GM12878 (cell line): ENCODE measurements around the gene PDCD6IP. TPM values are rescaled to one million over a fixed set of nuclear protein-coding genes. Genes with fewer than 3 reads are reported as not detected.

Experiments used
- ATAC-seq: fragments of 200-7000 bp; cut with Tn5 transposase; 3 replicates; pipeline ENCODE4 v1.9.1; 2020; ENCODE audit warnings: mild to moderate bottlenecking, moderate library complexity
- BruUV-seq: library from RNA; stranded (reverse); fragments of 400-500 nt; replicated peaks from 2 replicates; lab custom pipeline; 2021; lab: Mats Ljungman, UMichigan
- CTCF ChIA-PET: fragments of 300-600 bp; sonication (Branson Sonifier 250); formaldehyde crosslinking; extraction: SDS; loops from one replicate; lab custom pipeline; 2021; ENCODE audit warnings: inconsistent platforms; lab: Yijun Ruan, JAX
- POLR2A ChIA-PET: fragments of 350-600 bp; formaldehyde crosslinking; extraction: SDS; loops from one replicate; lab custom pipeline; 2021; ENCODE audit warnings: inconsistent platforms; lab: Charles Lee
- RAD21 ChIA-PET: fragments of 300-600 bp; sonication (Branson Sonifier 250); formaldehyde crosslinking; loops from one replicate; lab custom pipeline; 2023; ENCODE audit warnings: antibody characterized with exemption; ENCODE audit not compliant: unreplicated experiment; lab: Charles Lee
- SMC1A ChIA-PET: fragments of 300-600 bp; sonication (Branson Sonifier 250); formaldehyde crosslinking; loops from one replicate; lab custom pipeline; 2023; ENCODE audit not compliant: unreplicated experiment, uncharacterized antibody; lab: Charles Lee
- DNase-seq: peaks from one replicate; pipeline ENCODE4 v3.0.0-alpha.2; 2011; ENCODE audit warnings: low read depth, low spot score
- FAIRE-seq: peaks from 3 replicates; lab custom pipeline; 2011; peaks lifted over from hg19 to GRCh38; lab: Jason Lieb, UNC
- H2AFZ ChIP-seq: 2 replicates; pipeline ENCODE4 v1.6.0; 2011; ENCODE audit warnings: low read depth, low read length, control low read depth; ENCODE audit not compliant: control insufficient read depth
- H3K27ac ChIP-seq: 2 replicates; pipeline ENCODE4 v1.5.1; 2011; ENCODE audit warnings: control low read depth; ENCODE audit not compliant: control insufficient read depth, insufficient read depth
- H3K27me3 ChIP-seq, 2 experiments: replicated peaks in 1 of 2; 2 replicates each; pipeline versions ENCODE4 v1.6.0 to v1.6.1; 2011; ENCODE audit warnings: low read length in 1 of 2; ENCODE audit not compliant: control insufficient read depth in 2 of 2, insufficient read depth in 2 of 2
- H3K36me3 ChIP-seq, 2 experiments: 2 replicates each; pipeline ENCODE4 v1.5.1; 2011; ENCODE audit warnings: low read length in 1 of 2; ENCODE audit not compliant: control insufficient read depth in 2 of 2, insufficient read depth in 2 of 2
- H3K4me1 ChIP-seq: 2 replicates; pipeline ENCODE4 v1.6.1; 2011; ENCODE audit warnings: mild to moderate bottlenecking, low read length, moderate library complexity, mixed read lengths; ENCODE audit not compliant: control insufficient read depth, insufficient read depth
- H3K4me2 ChIP-seq: 2 replicates; pipeline ENCODE4 v1.6.0; 2011; ENCODE audit warnings: control low read depth; ENCODE audit not compliant: control insufficient read depth, insufficient read depth
- H3K4me3 ChIP-seq: fragments of 200-600 bp; sonication (generic); 2 replicates; pipeline ENCODE4 v1.5.1; 2016
- H3K79me2 ChIP-seq: 2 replicates; pipeline ENCODE4 v1.6.0; 2011; ENCODE audit warnings: low read length; ENCODE audit not compliant: control insufficient read depth, insufficient read depth
- H3K9ac ChIP-seq: 2 replicates; pipeline ENCODE4 v1.8.0; 2011; ENCODE audit warnings: low read length, control low read depth, mixed read lengths; ENCODE audit not compliant: control insufficient read depth, insufficient read depth
- H3K9me3 ChIP-seq: replicated peaks from 3 replicates; pipeline ENCODE4 v1.5.1; 2011; ENCODE audit warnings: mild to moderate bottlenecking, low read length; ENCODE audit not compliant: control insufficient read depth, insufficient read depth
- H4K20me1 ChIP-seq: 2 replicates; pipeline ENCODE4 v1.6.0; 2011; ENCODE audit not compliant: control insufficient read depth, insufficient read depth
- BCL11A ChIP-seq: IDR thresholded peaks from 2 replicates; pipeline ENCODE4 v1.6.1; 2011; ENCODE audit warnings: low read depth, low read length
- BMI1 ChIP-seq: fragments of 450-650 bp; IDR thresholded peaks from 2 replicates; pipeline ENCODE4 v1.6.1; 2016; ENCODE audit warnings: mild to moderate bottlenecking, moderate library complexity, borderline replicate concordance
- CBX3 ChIP-seq: fragments of 200-600 bp; sonication (generic); IDR thresholded peaks from 2 replicates; pipeline ENCODE4 v1.6.1; 2016; ENCODE audit warnings: low read depth, borderline replicate concordance
- CHD2 ChIP-seq: IDR thresholded peaks from 2 replicates; pipeline ENCODE4 v1.6.1; 2011; ENCODE audit warnings: low read depth, low read length, improper control_type of control experiment, borderline replicate concordance
- ESRRA ChIP-seq: IDR thresholded peaks from 2 replicates; pipeline ENCODE4 v1.6.1; 2012; ENCODE audit warnings: mild to moderate bottlenecking, low read length, improper control_type of control experiment
- ETV6 ChIP-seq, 2 experiments: fragments of 450-650 bp in 1 of 2; IDR thresholded peaks in 1 of 2; conservative IDR thresholded peaks in 1 of 2; 2 replicates each; pipeline ENCODE4 v1.6.1; 2014; ENCODE audit warnings: antibody characterized with exemption in 1 of 2, borderline replicate concordance in 1 of 2, low read depth in 1 of 2, mild to moderate bottlenecking in 1 of 2, moderate library complexity in 1 of 2
- GATAD2B ChIP-seq: fragments of 450-650 bp; conservative IDR thresholded peaks from 2 replicates; pipeline ENCODE4 v1.6.1; 2017; ENCODE audit warnings: low read depth, mild to moderate bottlenecking, moderate library complexity
- HDAC6 ChIP-seq: fragments of 200-600 bp; sonication (generic); IDR thresholded peaks from one replicate; pipeline ENCODE4 v1.8.0; 2017; ENCODE audit warnings: antibody characterized with exemption; ENCODE audit not compliant: unreplicated experiment
- HDGF ChIP-seq: fragments of 450-650 bp; IDR thresholded peaks from 2 replicates; pipeline ENCODE4 v1.6.1; 2016; ENCODE audit warnings: antibody characterized with exemption
- MTA2 ChIP-seq: fragments of 450-650 bp; IDR thresholded peaks from 2 replicates; pipeline ENCODE4 v1.6.1; 2016; ENCODE audit warnings: low read depth, mild to moderate bottlenecking, moderate library complexity
- POLR2A ChIP-seq: IDR thresholded peaks from 2 replicates; pipeline ENCODE4 v1.6.1; 2011; ENCODE audit warnings: low read depth, mild to moderate bottlenecking, low read length
- POLR2AphosphoS5 ChIP-seq: IDR thresholded peaks from 2 replicates; pipeline ENCODE4 v1.6.1; 2011; ENCODE audit warnings: mild to moderate bottlenecking, low read length, inconsistent platforms
- SMAD5 ChIP-seq: IDR thresholded peaks from 2 replicates; pipeline ENCODE4 v1.6.1; 2016; ENCODE audit warnings: antibody characterized with exemption, low read depth
- SP1 ChIP-seq: IDR thresholded peaks from one replicate; pipeline ENCODE4 v1.6.1; 2011; ENCODE audit warnings: low read depth, low read length
- SUPT20H ChIP-seq: IDR thresholded peaks from 2 replicates; pipeline ENCODE4 v1.6.1; 2011; ENCODE audit warnings: low read depth, mild to moderate bottlenecking, low read length, moderate library complexity, borderline replicate concordance; ENCODE audit not compliant: control insufficient read depth
- ZNF24 ChIP-seq: fragments of 450-650 bp; IDR thresholded peaks from 2 replicates; pipeline ENCODE4 v1.6.1; 2017; ENCODE audit warnings: antibody characterized with exemption, mild to moderate bottlenecking
- WGBS: methylation state at CpG from one replicate; pipeline ENCODE4 v1.1.6; 2016; ENCODE audit warnings: low lambda C conversion rate; ENCODE audit not compliant: insufficient replicate concordance, insufficient coverage; ENCODE audit errors: missing lambda C conversion rate; 5-methylcytosine and 5-hydroxymethylcytosine counted together
- in situ Hi-C: fragments of 300-500 bp; cut with MboI; formaldehyde crosslinking; loops from 9 replicates; pipeline ENCODE4 v1.14.3; 2018; ENCODE audit warnings: mixed read lengths
- intact Hi-C: fragments of 100-400 bp; cut with micrococcal nuclease; formaldehyde crosslinking; loops from one replicate; pipeline ENCODE4 v1.14.2; 2022; ENCODE audit not compliant: unreplicated experiment
- polyA plus RNA-seq, 11 experiments: library from polyadenylated mRNA; depleted of rRNA in 4 of 11; unstranded in 6 of 11; stranded (reverse) in 5 of 11; fragments of >200 nt; fragmentation: Nextera tagmentation in 4 of 11; fragmentation: Illumina TruSeq in 1 of 11; extraction: Ambion mirVana in 4 of 11; extraction: Trizol in 1 of 11; gene quantifications; 1 replicate in 1 of 11; 2 replicates in 10 of 11; pipeline versions ENCODE4 v1.2.1 to v1.2.3, GENCODE V29; 2011 to 2016; ENCODE audit warnings: inconsistent platforms in 2 of 11, missing spikeins in 2 of 11, low read depth in 1 of 11
- total RNA-seq, 4 experiments: library from RNA; depleted of rRNA in 3 of 4; stranded (reverse); fragments of >200 nt in 3 of 4; fragmentation: Illumina TruSeq in 1 of 4; extraction: Trizol in 1 of 4; gene quantifications; 2 replicates each; pipeline versions ENCODE4 v1.2.1 to v1.2.3, GENCODE V29; 2013 to 2021
- TF ChIP-seq, protein P1 (sequence below): IDR thresholded peaks from 2 replicates; pipeline ENCODE4 v1.6.1; 2011; ENCODE audit warnings: low read depth, mild to moderate bottlenecking, low read length, moderate library complexity, borderline replicate concordance; ENCODE audit errors: extremely low read depth
- TF ChIP-seq, protein P2 (sequence below): fragments of 150-350 bp; IDR thresholded peaks from 2 replicates; pipeline ENCODE4 v1.6.1; 2014; ENCODE audit warnings: mild to moderate bottlenecking, low read depth, low read length

Gene PDCD6IP
- total and polyA plus RNA-seq, 10 of the 15 experiments (the other 5 are each of a cell fraction or from before 2014, with no cell fraction given): 16.0 to 169 (median 81.2) TPM

DNA sequence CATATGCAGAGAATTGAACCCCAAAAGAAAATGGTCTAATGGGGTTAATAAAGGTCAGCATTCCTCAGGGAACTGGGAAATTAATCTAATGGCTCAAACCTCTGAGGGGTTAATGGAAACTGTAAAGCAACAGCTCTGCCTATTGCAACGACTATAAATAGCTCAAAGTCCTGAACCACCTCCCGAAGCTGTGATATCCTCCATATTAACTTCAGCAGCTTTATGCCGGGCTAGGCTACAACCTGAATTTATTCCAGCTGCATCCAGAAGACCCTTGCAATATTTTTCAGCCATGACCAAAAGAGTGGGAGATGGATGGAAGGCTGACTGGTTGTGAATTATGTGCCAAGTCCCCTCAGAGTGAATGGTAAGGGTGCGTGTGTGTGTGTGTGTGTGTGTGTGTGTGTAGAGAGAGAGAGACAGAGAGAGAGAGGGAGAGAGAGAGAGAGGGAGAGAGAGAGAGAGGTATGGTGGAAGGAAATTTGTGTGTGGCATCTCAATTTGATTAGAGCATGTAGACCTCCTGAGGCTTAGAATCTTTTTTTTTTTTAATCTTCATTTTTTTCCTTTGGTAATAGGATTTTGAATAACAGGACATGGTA, 109.9 kb downstream of the PDCD6IP start:
- Histone ChIP-seq H3K79me2 (no peaks in the 10 kb centered on the region), H4K20me1 (no peaks in the 10 kb centered on the region), H3K36me3 (no peaks in the 10 kb centered on the region), H3K4me3 (no peak overlapping the region), H3K9me3 (no peaks in the 10 kb centered on the region), H2AFZ (no peak overlapping the region), H3K4me1 (no peaks in the 10 kb centered on the region), H3K4me2 (no peak overlapping the region), H3K27me3 (no peaks in the 10 kb centered on the region; a peak in 1 of 4 replicates), H3K27ac (no peak overlapping the region), H3K9ac (no peak overlapping the region)
- ChIA-PET POLR2A (interaction anchor here (0.7 kb wide), 1 partner anchor 1701 kb away, joined by 5 read pairs; no protein-coding TSS in a partner anchor), CTCF (no interaction called here), RAD21 (no interaction called here), SMC1A (no interaction called here)
- TF ChIP-seq GATAD2B (no peak), BMI1 (no peak), SUPT20H (no peak), SP1 (no peak), MTA2 (no peak), ZNF24 (no peak), HDAC6 (no peak), CHD2 (no peak), POLR2AphosphoS5 (no peak), ESRRA (no peak), SMAD5 (no peak), POLR2A (no peak), ETV6 (conservative IDR thresholded peaks at IDR 0.05 in 1 of 2, IDR thresholded peaks at IDR 0.05 in 1 of 2; ENCODE audit: borderline replicate concordance in 1 of 2, low read depth in 1 of 2) (no peak), BCL11A (no peak), HDGF (no peak), CBX3 (no peak)
- TF ChIP-seq, protein P1, sequence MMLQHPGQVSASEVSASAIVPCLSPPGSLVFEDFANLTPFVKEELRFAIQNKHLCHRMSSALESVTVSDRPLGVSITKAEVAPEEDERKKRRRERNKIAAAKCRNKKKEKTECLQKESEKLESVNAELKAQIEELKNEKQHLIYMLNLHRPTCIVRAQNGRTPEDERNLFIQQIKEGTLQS: no peak
- TF ChIP-seq, protein P2, sequence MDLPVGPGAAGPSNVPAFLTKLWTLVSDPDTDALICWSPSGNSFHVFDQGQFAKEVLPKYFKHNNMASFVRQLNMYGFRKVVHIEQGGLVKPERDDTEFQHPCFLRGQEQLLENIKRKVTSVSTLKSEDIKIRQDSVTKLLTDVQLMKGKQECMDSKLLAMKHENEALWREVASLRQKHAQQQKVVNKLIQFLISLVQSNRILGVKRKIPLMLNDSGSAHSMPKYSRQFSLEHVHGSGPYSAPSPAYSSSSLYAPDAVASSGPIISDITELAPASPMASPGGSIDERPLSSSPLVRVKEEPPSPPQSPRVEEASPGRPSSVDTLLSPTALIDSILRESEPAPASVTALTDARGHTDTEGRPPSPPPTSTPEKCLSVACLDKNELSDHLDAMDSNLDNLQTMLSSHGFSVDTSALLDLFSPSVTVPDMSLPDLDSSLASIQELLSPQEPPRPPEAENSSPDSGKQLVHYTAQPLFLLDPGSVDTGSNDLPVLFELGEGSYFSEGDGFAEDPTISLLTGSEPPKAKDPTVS: no peak
- ATAC-seq: no peak
- no peak for DNase-seq
- in situ Hi-C loops (no loop called here), intact Hi-C loops (no loop called here)
- WGBS: 47% methylated on average over 4 of the region's 4 CpGs
- BruUV-seq: no TSS peak
- FAIRE-seq: no peak
